GM12872 (cell line): ENCODE data around the gene TRAF3.

Source experiments
- TF ChIP-seq, protein P1 (sequence below): IDR thresholded peaks from 3 replicates; pipeline ENCODE4 v1.5.1; 2011; ENCODE audit warnings: low read depth, mild to moderate bottlenecking, low read length, moderate library complexity; ENCODE audit not compliant: insufficient read depth

Gene TRAF3

DNA sequence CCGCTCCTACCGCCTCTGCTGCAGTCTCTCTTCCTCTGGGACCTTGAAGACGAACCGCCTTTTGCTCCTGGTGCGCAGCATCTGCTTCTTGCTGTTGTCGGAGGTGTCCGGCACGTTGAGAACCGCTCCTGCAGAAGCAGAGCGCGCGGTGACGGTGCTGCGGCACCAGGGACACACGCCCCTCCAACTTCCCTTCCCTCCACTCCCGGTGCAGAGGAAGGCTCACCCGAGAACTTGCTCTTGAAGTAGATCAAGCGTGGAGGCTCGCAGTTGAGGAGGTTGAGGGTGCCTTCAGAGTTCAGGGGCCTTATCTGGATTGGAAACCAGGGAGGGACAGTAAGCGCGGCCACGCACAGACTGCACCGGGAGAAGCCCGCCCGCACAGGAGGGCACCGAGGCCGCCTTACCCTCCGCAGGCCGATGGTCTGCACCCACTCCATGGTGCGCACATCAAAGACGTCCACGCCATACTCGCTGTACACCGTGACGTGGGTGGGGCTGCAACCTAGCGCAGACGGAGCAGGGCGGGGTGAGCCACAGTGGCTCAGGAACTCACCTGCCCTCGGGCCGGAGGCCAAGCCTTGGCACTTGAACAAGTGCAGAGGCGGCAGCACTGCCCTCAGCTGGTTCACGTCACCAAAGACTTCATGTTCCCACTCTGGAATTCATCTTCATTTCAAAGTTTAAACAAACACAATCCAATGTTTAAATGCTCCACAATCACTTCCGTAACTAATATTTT, 162.7 kb downstream of the TRAF3 start:
- TF ChIP-seq, protein P1, sequence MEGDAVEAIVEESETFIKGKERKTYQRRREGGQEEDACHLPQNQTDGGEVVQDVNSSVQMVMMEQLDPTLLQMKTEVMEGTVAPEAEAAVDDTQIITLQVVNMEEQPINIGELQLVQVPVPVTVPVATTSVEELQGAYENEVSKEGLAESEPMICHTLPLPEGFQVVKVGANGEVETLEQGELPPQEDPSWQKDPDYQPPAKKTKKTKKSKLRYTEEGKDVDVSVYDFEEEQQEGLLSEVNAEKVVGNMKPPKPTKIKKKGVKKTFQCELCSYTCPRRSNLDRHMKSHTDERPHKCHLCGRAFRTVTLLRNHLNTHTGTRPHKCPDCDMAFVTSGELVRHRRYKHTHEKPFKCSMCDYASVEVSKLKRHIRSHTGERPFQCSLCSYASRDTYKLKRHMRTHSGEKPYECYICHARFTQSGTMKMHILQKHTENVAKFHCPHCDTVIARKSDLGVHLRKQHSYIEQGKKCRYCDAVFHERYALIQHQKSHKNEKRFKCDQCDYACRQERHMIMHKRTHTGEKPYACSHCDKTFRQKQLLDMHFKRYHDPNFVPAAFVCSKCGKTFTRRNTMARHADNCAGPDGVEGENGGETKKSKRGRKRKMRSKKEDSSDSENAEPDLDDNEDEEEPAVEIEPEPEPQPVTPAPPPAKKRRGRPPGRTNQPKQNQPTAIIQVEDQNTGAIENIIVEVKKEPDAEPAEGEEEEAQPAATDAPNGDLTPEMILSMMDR, result no peak

DNA sequence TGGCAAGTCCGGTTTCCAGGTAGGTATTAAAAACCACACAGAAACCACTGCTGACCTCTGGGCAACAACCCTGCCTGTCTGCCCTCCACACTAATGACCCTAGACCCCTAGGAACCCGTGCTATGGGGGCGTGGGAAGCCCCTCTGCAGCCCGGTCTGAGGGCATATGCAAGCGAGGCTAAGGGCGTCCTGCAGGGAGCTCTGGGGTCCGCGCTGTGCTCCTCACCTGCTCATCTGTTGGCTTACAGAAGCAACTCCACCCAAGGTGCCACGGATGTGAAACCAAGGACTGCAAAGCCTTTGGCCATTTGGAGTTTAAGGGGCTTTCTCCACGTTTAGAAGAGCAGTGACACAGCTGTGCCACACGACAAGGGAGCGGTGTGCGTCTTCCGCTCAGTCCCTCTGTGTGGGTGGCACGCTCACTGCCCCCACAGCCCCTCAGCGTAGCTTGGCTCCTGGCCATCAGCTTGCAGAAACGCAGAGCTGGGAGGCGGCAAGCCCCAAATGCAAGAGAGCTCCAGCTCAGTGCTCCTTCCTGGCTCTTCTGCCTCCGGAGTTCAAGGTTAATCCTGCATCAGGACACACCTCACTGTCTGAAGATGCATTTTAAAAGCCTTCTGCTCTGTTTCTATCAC, 163.6 kb downstream of the TRAF3 start:
- TF ChIP-seq, protein P1, result no peak

DNA sequence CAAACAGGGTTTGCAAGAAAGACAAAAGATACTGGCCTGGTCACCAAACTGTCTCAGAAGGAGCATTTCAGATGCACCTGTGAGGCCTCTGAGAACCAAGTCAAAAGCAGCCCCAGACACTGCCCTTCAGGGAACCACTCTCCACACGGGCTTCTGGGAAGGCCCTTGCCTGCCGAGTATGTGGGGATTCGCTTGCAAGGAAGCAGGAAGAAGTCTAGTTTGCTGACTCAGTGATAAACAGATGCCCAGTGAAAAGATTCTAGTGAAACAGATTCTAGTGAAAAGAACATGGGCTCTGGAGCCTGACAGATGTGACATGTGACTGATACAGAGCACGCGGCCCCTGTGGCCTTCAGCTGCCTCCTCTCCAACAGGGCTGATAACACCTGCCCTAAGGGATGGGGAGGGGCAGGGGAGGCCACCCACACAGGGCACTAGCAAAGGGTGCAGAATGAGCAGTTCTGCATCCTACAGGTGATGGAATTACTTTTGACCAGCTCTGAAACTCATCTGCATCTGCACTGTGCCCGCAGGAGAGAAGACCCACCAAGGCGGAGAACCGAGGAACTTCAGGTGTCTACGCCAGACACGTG, 164.3 kb downstream of the TRAF3 start:
- TF ChIP-seq, protein P1, result no peak

- TF ChIP-seq, protein P1, result no peak
Measured at GRCh38 chr14:102942069-102942468, 164.8 kb downstream of the TRAF3 start.

GRCh38 chr14:102943454-102943853, 166.2 kb downstream of the TRAF3 start:
- TF ChIP-seq, protein P1, result no peak

DNA sequence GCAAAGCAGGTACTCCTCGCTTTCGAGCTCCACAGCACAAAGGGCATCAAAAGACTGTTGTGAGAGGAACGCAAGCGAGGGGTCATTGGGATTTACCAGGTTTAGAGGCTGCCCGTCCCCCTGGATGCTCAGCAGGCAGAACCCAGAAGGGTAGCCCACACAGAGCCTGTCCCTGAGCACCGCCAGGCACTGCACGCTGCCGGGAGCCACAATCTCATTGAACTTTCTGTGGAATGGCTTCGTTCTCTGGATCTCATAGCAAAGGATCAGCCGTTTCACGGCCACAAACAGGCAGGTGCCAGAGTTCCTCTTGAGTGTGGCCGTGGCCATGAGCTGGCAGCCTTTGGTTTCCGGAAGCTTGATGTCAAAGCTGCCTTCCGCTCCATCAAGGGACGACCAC, 166.7 kb downstream of the TRAF3 start:
- TF ChIP-seq, protein P1, result no peak

DNA sequence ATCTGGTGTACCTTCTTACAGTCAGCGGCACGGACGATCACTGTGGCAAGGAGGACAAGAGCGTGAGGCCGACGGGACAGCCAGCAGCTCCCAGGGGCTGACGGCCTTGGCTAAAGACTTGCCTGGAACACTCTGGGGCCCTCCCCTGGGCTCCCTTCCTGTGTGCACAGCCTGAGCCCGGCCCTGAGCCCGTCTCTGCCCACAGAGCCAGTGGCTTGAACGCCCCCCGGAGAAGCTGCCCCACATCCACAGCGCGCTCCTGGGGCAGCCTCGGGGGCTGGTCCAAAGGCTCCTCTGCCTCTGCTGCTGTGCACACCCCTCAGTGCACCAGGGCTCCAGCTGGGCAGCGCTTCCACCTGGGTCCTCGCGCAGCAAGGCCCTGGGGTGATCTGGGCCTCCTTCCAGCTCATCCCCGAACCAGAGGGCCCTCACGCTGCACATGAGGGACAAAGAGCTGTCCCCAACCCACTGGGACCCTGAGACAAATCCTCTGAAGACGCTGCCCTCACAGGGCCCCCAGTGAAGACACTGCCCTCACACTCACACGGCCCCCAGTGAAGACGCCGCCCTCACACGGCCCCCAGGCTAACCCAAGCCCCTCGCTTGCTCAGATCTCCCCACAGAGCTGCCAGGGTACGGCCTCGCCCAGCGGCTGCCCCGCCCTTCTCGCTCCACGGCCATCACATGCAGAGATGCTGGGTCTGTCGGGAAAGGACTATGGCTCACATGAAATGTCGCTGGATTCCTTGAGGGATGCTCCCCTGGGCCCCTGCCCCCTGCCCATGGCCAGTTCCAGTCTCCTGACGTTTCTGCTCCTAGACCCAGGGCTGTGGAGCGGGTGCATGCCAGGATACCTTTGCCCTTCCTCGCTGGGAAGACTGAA, 167.4 kb downstream of the TRAF3 start:
- TF ChIP-seq, protein P1, result no peak
